Skeletal muscle tissue (tissue), 4 donors: ENCODE results near the gene S100A14. TPM values are rescaled to one million over a fixed set of nuclear protein-coding genes. Genes with fewer than 3 reads are reported as not detected.

Experiments used
- H3K27ac ChIP-seq: one replicate; pipeline ENCODE4 v1.7.0; 2013; ENCODE audit warnings: mild to moderate bottlenecking, low read depth, low read length, inconsistent platforms
- H3K27me3 ChIP-seq, 3 donors: one replicate each; pipeline ENCODE4 v1.7.0; 2013; ENCODE audit warnings: low read length in 3 of 3; ENCODE audit not compliant: control insufficient read depth in 3 of 3, insufficient read depth in 3 of 3
- H3K36me3 ChIP-seq, 3 donors: one replicate each; pipeline ENCODE4 v1.7.0; 2013; ENCODE audit warnings: low read length in 3 of 3; ENCODE audit not compliant: control insufficient read depth in 3 of 3, insufficient read depth in 3 of 3
- H3K4me1 ChIP-seq, 3 donors: one replicate each; pipeline ENCODE4 v1.7.0; 2013; ENCODE audit warnings: low read length in 3 of 3, mild to moderate bottlenecking in 3 of 3; ENCODE audit not compliant: control insufficient read depth in 3 of 3, insufficient read depth in 3 of 3
- H3K4me3 ChIP-seq, 3 donors: one replicate each; pipeline ENCODE4 v1.7.0; 2013; ENCODE audit warnings: low read length in 3 of 3
- H3K9ac ChIP-seq, 3 donors: one replicate each; pipeline ENCODE4 v1.7.0; 2013; ENCODE audit warnings: low read length in 3 of 3, mild to moderate bottlenecking in 3 of 3, moderate library complexity in 2 of 3, low read depth in 1 of 3
- H3K9me3 ChIP-seq, 3 donors: one replicate each; pipeline ENCODE4 v1.7.0; 2013; ENCODE audit warnings: low read length in 3 of 3; ENCODE audit not compliant: control insufficient read depth in 3 of 3
- total RNA-seq: library from RNA; depleted of rRNA; stranded (reverse); fragments of >200 nt; gene quantifications from one replicate; pipeline ENCODE4 v1.2.3, GENCODE V29; 2014
- donor health status: Osteomylitis.

The S100A14 gene
- total RNA-seq, 1 donor from 2014 or later = not detected

GRCh38 chr1:153571706-153572105 is 44.4 kb downstream of the S100A14 start:
- no peaks in the 10 kb centered on the region for H3K27me3 ChIP-seq
- no peaks in the 10 kb centered on the region for H3K36me3 ChIP-seq
- no peak overlapping the region for H3K9ac ChIP-seq
- H3K4me1 ChIP-seq = peaks cover 22 to 35% (median 23%) of the 10 kb centered on the region in 3 donors
- H3K9me3 ChIP-seq = no peaks in the 10 kb centered on the region
- no peak overlapping the region for H3K27ac ChIP-seq
- no peak overlapping the region for H3K4me3 ChIP-seq

GRCh38 chr1:153570874-153571273 is 45.3 kb downstream of the S100A14 start:
- no peaks in the 10 kb centered on the region for H3K36me3 ChIP-seq
- H3K27me3 ChIP-seq = no peaks in the 10 kb centered on the region
- H3K27ac ChIP-seq = no peak overlapping the region
- H3K9ac ChIP-seq = no peak overlapping the region
- H3K4me1 ChIP-seq = peaks cover 30 to 44% (median 31%) of the 10 kb centered on the region in 3 donors
- no peak overlapping the region for H3K4me3 ChIP-seq
- H3K9me3 ChIP-seq = no peaks in the 10 kb centered on the region

- Histone ChIP-seq H3K4me1 (peaks cover 34 to 49% (median 38%) of the 10 kb centered on the region in 3 donors), H3K9ac (no peak overlapping the region), H3K4me3 (no peak overlapping the region)
These were observed 46.7 kb downstream of the S100A14 start for GRCh38 chr1:153569465-153569864.

GRCh38 chr1:153568367-153569099 is 47.6 kb downstream of the S100A14 start:
- Histone ChIP-seq H3K36me3 (no peaks in the 10 kb centered on the region), H3K27ac (peak overlapping the region; percentile 66), H3K9me3 (no peaks in the 10 kb centered on the region), H3K4me3 (peak overlapping the region; percentile 59 to 71 (median 70)), H3K4me1 (peaks cover 34 to 49% (median 38%) of the 10 kb centered on the region in 3 donors), H3K27me3 (no peaks in the 10 kb centered on the region), H3K9ac (peak overlapping the region; percentile 48 to 74 (median 54))

More at GRCh38 chr1:153569465-153569864, 46.7 kb downstream of the S100A14 start:
- H3K36me3 ChIP-seq = no peaks in the 10 kb centered on the region
- H3K27me3 ChIP-seq = no peaks in the 10 kb centered on the region
- no peaks in the 10 kb centered on the region for H3K9me3 ChIP-seq
- H3K27ac ChIP-seq = no peak overlapping the region

- Histone ChIP-seq H3K4me3 (peak overlapping the region; percentile 59 to 71 (median 70)), H3K4me1 (peaks cover 34 to 42% (median 38%) of the 10 kb centered on the region in 3 donors), H3K27me3 (no peaks in the 10 kb centered on the region), H3K9ac (peak overlapping the region; percentile 48 to 74 (median 54)), H3K27ac (peak overlapping the region; percentile 66), H3K36me3 (no peaks in the 10 kb centered on the region), H3K9me3 (no peaks in the 10 kb centered on the region)
These were observed 48.3 kb downstream of the S100A14 start for GRCh38 chr1:153567621-153568366.

GRCh38 chr1:153566414-153567371 is 49.4 kb downstream of the S100A14 start:
- H3K9ac ChIP-seq = peak overlapping the region; percentile 52 to 68 (median 55)
- no peaks in the 10 kb centered on the region for H3K27me3 ChIP-seq
- H3K4me1 ChIP-seq = peaks cover 31 to 36% (median 35%) of the 10 kb centered on the region in 3 donors
- no peaks in the 10 kb centered on the region for H3K36me3 ChIP-seq
- H3K9me3 ChIP-seq = no peaks in the 10 kb centered on the region
- H3K4me3 ChIP-seq = peak overlapping the region in 2 of 3 donors; percentile 12 to 60
- peak overlapping the region; percentile 89 for H3K27ac ChIP-seq

GRCh38 chr1:153565529-153566374 is 50.4 kb downstream of the S100A14 start, which contains the start of gene S100A2:
S100A2 (minus strand) TSS chr1:153565844; CDS start chr1:153563877, 1,967 bp downstream.
- Histone ChIP-seq H3K27ac (peak within 1 kb of the TSS; percentile 89), H3K4me1 (peaks cover 31 to 36% (median 35%) of the 10 kb centered on the region in 3 donors), H3K9me3 (no peaks in the 10 kb centered on the region), H3K9ac (peak within 1 kb of the TSS; percentile 52 to 68 (median 55)), H3K27me3 (no peaks in the 10 kb centered on the region), H3K4me3 (peak within 1 kb of the TSS in 2 of 3 donors; percentile 12 to 45), H3K36me3 (no peaks in the 10 kb centered on the region)
